ENCODE measurements around the gene ACTN2. TPM values are rescaled to one million over a fixed set of nuclear protein-coding genes. Genes with fewer than 3 reads are reported as not detected.

Gene ACTN2
- total RNA-seq, 1 donor from 2014 or later, result 220 TPM

DNA sequence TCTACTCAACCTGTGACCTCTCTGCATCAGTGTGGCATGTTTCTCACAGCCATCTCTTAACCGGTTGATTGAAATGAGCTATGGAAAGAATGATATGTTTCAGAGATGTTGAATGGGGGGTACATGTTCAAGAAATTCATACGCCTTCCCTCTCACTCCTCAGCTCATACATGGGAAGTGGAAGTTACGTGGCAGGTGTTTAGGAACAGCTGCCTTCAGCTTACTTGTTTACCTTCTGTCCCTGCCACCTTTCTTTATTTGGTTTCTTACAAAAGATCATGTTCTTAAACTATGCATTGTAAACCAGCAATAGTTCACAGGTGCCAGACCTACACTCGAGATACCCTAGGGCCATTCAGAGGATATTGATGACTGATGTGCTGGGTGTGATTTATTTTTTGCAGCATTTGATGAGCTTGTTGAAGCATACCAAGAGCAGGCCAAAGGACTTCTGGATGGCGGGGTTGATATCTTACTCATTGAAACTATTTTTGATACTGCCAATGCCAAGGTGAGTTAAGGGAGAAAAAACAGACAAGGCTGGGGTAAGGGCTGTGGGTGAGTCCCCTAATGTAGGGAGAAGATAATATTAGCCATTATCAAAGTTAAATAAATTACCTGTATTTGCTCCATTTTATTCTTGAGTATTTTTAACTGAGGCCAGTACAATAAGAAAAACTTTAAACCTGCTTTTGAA is 126.2 kb downstream of the ACTN2 start:
- no peak for DNase-seq (ENCODE audit: low read depth)

Other genes starting within 250 kb of the ACTN2 start
- gene LGALS8, start 162.5 kb upstream of the ACTN2 start, total RNA-seq, result 21.2 and 30.4 TPM in 2 replicates
- gene HEATR1, start 82.0 kb upstream of the ACTN2 start, total RNA-seq, result 32.1 and 35.5 TPM in 2 replicates
- 22.9 and 24.7 TPM in 2 replicates for gene MTR, start 108.8 kb downstream of the ACTN2 start, total RNA-seq

All from myocyte (in vitro differentiated cells).